ENCODE measurements around the gene BLOC1S4.
A peak's percentile ranks its signal among the peaks of the same experiment; 100 is the strongest.
"Not testable (repeated sequence)": the region's sequence is repeated elsewhere in the genome, so short reads cannot be mapped to it uniquely, and the experiment has no call there.

Gene BLOC1S4

GRCh38 chr4:6720202-6720699 is 4.3 kb downstream of the BLOC1S4 start:
- peak; percentile 98 for DNase-seq (ENCODE audit: insufficient read length, low spot score)
- peak; percentile 82 for TF ChIP-seq CTCF (IDR thresholded peaks at IDR 0.05; ENCODE audit: insufficient read depth, missing control alignments)
- no peak for FAIRE-seq

- DNase-seq (ENCODE audit: insufficient read length, low spot score) (no peak), FAIRE-seq (no peak)
- no peak for TF ChIP-seq CTCF (IDR thresholded peaks at IDR 0.05; ENCODE audit: insufficient read depth, missing control alignments)
Measured at GRCh38 chr4:6721121-6721520, 5.1 kb downstream of the BLOC1S4 start.

GRCh38 chr4:6722891-6723290 is 6.9 kb downstream of the BLOC1S4 start:
- no peak for DNase-seq (ENCODE audit: insufficient read length, low spot score)
- no peak for TF ChIP-seq CTCF (IDR thresholded peaks at IDR 0.05; ENCODE audit: insufficient read depth, missing control alignments)
- FAIRE-seq: no peak

- FAIRE-seq (no peak), DNase-seq (ENCODE audit: insufficient read length, low spot score) (no peak)
- no peak for TF ChIP-seq CTCF (IDR thresholded peaks at IDR 0.05; ENCODE audit: insufficient read depth, missing control alignments)
Measured at GRCh38 chr4:6723851-6724250, 7.9 kb downstream of the BLOC1S4 start.

GRCh38 chr4:6724421-6725111 is 8.6 kb downstream of the BLOC1S4 start:
- DNase-seq (ENCODE audit: insufficient read length, low spot score) (no peak), FAIRE-seq (no peak)
- no peak for TF ChIP-seq CTCF (IDR thresholded peaks at IDR 0.05; ENCODE audit: insufficient read depth, missing control alignments)

- FAIRE-seq; DNase-seq (ENCODE audit: insufficient read length, low spot score): not testable (repeated sequence)
Measured at GRCh38 chr4:6725427-6725961, 9.5 kb downstream of the BLOC1S4 start.

- FAIRE-seq (no peak), DNase-seq (ENCODE audit: insufficient read length, low spot score) (no peak)
- TF ChIP-seq CTCF (IDR thresholded peaks at IDR 0.05; ENCODE audit: insufficient read depth, missing control alignments): no peak
Measured at GRCh38 chr4:6727081-6727942, 11.3 kb downstream of the BLOC1S4 start.
